Hematopoietic multipotent progenitor cell treated with erythropoietin and hydrocortisone succinate and interleukin-3 and kit ligand, for 8 days (in vitro differentiated cells): ENCODE measurements around the gene C19orf38.
"Not testable (repeated sequence)": the region's sequence is repeated elsewhere in the genome, so short reads cannot be mapped to it uniquely, and the experiment has no call there.

Experiments used
- DNase-seq: peaks from one replicate; pipeline ENCODE4 v3.0.0-alpha.2; 2015

The C19orf38 gene

DNA sequence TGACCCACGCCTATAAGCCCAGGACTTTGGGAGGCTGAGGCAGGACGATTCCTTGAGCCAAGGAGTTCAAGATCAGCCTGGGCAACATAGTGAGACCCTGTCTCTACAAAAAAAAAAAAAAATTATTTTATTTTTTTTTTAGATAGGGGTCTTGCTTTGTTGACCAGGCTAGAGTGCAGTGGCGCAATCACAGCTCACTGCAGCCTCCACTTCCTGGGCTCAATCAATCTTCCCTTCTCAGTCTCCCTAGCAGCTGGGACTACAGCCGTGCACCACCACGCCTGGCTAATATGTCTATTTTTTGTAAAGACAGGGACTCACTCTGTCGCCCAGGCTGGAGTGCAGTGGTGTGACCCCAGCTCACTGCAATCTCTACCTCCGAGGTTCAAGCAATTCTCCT lies 4.7 kb downstream of the C19orf38 start:
- DNase-seq: no peak

DNA sequence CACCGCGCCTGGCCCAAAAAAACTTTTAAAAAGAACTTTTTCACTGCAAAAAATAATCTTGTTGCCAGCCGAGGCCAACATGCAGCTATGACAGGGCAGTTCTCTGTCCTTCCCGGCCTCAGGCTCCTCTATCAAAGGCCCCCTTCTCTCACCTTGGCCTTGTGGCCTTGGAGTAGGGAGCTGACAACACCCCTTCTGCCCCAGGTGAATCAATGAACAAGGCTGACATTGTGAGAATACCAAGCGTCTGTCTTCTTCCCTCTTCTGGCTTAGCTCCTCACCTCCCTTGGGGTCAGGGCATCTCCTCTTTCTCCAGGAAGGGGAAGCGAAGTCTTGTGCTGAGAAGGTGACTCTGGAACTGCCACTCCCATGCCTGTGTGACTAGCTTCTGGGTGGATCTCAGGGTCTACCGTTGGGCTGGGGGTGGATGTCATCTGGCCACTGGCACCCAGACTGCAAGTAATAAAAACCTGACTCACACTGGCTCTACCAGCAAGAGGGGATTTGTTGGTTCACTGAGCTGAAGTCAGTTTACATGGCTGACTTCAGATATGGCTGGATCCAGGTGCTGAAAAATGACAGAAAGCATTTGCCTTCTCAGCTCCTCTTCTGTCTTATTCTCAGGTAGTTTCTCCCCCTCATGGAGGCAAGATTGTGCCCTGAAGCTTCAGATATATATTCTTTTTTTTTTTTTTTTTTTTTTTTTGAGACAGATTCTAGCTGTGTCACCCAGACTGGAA lies 6.3 kb downstream of the C19orf38 start:
- no peak for DNase-seq

DNA sequence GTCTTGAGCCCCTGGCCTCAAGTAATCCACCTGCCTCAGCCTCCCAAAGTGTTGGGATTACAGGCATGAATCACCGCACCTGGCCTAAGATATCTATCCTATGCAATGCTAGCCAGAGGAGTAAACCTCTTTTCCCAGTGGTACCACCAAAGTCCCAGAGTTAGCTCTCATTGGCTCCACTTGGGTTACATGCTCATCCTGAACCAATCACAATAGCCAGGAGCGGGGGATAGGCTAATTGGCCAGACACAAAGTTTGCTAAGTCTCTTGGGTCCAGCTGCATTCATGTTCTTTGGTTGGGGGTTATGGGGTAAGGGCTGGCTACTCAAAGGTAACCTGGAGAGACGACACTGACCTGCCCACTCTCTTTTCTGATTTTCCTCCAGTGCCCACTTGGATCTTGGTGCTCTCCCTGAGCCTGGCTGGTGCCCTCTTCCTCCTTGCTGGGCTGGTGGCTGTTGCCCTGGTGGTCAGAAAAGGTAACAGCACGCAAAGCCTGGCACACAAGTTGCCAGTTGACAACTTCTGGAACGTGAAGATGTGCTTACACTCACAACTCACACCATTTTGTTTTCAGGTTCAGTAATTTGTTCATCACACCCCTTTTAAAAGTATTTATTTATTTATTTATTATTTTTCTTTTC lies 7.8 kb downstream of the C19orf38 start:
- peak; percentile 62 for DNase-seq

DNA sequence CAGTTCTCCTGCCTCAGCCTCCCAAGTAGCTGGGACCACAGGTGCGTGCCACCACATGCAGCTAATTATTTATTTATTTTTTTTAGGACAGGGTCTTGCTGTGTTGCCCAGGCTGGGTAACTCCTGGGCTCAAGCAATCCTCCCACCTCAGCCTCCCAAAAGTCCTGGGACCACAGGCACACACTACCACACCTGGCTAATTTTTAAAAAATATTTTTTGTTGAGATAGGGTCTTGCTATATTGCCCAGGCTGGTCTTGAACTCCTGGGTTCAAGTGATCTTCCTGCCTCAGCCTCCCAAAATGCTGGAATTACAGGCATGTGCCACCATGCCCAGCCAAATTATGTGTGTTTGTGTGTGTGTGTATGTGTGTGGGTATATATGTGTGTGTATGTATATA lies 8.7 kb downstream of the C19orf38 start:
- DNase-seq: not testable (repeated sequence)

DNA sequence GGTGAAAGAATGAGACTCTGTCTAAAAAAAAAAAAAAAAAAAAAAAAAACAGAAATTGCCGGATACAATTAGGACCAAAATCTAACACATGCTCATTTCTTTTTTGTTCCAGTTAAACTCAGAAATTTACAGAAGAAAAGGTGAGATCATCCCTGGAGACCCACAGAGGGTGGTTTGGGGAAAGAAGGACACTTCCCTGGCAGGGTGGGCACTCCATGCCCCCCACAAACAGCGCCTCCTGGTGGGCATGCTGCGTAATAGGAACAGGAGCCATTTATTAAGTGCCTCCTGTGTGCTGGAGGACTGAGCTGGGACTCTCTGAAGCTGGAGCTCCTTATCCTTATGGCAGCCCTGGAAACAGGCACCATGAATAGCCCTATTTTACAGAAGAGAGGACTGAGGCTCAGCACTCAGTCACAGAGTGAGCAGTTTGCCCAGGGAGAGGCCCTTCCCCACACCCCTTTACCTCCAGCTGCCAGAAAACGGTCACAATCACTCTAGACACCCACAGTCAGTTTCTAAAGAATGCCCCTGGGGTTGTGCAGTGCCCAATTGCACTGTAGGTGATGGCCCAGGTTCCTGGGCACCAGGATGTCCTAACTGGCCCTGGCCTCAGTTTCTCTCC lies 10.1 kb downstream of the C19orf38 start:
- peak; percentile 61 for DNase-seq

DNA sequence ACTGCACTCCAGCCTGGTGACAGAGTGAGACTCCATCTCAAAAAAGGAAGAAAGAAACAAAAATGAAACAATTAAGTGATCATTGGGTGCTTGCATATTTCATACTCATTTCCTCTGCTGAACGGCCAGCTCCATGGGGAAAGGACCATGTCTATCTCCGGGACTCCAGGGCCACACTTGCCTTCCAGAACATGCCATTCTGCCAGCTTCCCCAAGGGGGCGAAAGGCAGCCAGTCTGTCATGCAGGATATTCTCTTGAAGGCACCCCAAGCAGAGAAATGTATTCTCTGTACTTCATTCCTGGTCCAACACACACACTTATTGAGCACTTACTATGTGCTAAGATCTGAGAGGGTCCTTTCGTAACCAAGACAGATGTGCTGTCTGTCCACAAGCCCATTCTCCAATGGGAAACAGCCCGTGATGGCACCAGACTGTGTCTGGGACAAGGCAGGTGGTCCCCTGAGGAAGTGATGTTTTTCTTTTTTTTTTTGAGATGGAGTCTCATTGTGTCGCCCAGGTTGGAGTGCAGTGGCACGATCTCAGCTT lies 13.0 kb downstream of the C19orf38 start:
- peak; percentile 67 for DNase-seq

DNA sequence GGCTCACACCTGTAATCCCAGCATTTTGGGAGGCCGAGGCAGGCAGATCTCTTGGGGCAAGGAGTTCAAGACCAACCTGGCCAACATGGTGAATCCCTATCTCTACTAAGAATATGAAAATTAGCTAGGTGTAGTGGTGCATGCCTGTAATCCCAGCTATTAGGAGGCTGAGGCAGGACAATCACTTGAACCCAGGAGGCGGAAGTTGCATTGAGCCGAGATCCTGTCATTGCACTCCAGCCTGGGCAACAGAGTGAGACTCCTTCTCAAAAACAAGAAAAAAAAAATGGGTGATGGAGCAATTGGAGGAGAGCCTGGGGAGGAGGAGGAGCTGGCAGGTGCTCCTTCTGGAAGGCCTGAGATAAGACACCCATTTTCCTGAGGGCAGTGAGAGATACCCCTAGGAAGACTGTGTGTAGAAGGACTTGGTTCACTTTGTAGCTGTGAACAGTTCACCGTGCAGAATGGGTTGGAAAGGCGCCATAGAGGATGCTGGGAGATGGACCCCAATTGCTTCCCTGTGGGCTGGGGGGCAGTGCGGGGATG lies 14.4 kb downstream of the C19orf38 start:
- DNase-seq: peak; percentile 51

DNA sequence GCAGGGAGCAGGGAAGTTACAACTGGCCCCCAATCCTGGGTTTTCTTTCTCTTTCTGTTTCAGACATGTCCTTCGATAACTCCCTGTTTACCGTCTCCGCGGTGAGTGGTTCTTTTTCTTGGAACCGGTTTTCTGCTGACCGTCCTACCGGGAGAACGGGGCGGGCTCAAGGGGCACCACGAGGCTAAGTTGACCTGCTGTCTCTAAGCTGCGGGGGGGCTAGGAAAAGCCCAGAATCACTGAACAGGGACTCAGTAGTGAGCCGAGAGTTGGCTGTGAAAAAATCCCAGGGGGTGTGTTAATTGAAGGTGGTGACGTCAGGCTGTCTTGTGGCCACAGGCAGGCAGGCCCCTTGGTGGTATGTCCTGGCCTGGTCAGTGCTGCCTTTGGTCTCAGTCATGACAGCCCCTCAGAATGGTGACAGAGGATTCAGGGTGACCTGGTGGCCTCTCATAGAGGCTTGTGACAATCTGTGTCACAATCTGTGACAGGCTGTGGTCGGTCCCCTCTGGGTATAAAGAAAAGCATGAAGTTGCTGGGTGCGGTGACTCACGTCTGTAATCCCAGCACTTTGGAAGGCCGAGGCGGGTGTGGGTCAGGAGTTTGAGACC lies 15.0 kb downstream of the C19orf38 start:
- no peak for DNase-seq

DNA sequence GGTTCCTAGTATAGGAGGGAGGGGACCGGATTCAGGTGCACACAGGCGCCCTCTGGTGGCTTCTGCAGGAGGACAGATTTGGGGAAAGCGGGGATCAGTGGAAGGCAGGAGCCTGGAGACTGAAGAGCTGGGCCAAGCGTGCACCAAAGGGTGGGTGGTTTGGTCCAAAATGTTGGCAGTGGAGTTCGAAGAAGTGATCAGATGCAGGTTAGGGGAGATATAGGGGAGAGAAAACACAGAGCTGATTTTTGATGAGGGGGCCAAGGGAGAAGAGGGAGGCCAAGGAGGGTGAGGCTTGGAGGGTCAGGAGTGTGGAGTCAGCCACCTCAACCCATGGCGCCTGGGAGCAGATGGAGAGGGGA lies 16.3 kb downstream of the C19orf38 start:
- DNase-seq: peak; percentile 82

DNA sequence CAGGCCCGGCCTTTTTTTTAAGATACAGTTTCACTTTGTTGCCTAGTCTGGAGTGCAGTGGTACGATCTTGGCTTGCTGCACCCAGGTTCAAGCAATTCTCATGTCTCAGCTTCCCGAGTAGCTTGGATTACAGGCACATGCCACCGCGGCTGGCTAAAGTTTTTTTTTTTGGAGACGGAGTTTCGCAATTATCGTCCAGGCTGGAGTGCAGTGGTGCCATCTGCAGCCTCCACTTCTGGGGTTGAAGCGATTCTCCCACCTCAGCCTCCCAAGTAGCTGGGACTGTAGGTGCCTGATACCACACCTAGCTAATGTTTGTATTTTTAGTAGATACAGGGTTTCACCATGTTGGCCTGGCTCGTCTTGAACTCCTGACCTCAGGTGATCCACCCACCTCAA lies 18.3 kb downstream of the C19orf38 start:
- no peak for DNase-seq

DNA sequence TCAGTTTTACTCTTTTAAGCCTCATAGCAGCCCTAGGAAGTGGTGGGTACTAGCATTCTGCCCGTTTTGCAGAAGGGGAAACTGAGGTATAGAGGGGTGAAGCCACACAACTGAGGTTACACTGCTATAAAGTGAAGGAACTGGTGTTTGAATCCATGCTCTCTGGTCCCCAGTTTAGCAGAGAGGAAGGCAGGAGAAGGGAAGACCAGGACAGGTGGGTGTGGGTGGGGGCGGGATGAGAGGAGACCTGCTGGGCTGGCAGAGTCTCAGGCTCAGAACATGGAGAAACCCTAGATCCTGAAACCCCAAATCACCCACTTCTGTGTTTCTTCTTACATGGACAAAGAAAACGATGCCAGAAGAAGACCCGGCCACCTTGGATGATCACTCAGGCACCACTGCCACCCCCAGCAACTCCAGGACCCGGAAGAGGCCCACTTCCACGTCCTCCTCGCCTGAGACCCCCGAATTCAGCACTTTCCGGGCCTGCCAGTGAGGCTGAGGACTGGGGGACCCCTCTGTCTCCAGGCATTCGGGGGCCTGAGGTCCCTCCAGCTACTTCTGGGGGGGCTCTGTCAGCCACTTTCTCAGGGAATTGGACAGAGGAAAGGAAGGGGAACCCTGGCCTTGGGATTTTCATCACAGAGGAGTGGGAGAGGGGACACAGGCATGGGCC lies 20.8 kb downstream of the C19orf38 start:
- no peak for DNase-seq

DNA sequence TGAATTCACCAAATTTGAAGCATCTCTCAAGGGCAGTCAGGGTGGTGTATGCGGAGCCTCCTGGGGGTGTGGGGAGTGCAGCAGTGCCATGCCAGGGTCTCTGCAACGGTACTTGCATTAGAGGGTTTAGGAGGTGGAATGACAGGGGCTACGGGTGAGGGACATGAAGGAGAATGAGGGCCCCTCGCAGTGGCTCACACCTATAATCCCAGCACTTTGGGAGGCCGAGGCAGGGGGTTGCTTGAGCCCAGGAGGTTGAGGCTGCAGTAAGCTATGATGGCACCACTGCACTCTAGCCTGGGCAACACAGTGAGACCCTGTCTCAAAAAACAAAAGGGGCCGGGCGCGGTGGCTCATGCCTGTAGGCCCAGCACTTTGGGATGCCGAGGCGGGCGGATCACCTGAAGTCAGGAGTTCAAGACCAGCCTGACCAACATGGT lies 21.7 kb downstream of the C19orf38 start:
- not testable (repeated sequence) for DNase-seq

DNA sequence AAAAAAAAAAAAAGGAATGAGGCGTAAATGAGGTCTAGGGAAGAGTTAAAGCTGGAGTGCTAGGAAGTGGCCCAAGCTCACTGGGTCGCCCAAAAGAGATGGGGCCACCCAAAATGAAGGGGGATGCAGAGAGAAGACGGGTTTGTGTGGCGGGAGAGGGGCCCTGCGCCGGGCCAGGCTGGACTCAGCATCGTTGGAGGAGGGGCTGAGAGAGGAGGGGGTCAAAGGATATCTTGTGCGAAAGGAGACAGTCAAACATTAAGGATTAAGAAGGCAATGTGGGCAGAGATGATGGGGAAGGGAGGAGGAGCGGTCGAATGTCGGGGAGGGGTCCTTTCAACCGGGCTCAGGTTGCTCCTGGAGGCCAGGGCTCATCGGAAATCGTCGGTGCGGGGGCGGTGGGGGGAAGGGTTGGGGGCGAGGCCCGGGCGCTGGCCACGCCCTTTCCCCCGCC lies 22.3 kb downstream of the C19orf38 start:
- DNase-seq: no peak

DNA sequence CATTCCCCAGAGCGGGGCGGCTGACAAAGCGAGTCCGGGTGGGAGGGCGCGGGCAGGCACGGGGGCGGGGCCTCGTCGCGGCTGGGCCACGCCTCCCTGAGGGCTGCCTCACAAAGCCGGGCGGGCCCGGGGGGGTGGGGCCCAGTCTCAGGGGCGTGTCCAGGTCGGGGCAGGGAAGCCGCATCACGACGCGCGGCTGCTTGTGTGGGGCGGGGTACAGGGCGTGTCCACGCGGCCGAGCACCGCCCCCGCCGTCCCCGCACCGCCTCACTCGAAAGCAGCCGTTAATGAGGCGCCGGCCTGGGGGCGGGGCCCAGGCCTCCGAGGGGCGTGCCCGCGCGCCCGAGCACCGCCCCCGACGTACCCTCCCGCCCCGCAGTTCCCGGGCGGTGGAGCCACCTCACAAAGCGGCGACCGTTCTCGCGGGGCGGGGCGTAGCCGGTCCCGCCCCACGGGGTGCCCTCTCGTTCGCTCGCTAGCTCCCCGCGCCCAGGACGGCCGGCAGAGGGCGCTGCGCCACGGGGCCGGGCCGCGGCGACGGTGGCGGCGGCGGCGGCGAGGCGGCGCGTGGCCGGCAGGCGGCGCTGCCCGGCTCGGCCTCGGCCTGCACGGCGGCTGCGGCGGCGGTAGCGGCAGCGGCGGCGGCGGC lies 22.9 kb downstream of the C19orf38 start, which contains the start of gene CARM1:
Gene CARM1 (plus strand): TSS at position 599 of the 649 bp plus-strand sequence. CDS start 150 bp downstream, outside the sequence.
- DNase-seq: peak; percentile 95

DNA sequence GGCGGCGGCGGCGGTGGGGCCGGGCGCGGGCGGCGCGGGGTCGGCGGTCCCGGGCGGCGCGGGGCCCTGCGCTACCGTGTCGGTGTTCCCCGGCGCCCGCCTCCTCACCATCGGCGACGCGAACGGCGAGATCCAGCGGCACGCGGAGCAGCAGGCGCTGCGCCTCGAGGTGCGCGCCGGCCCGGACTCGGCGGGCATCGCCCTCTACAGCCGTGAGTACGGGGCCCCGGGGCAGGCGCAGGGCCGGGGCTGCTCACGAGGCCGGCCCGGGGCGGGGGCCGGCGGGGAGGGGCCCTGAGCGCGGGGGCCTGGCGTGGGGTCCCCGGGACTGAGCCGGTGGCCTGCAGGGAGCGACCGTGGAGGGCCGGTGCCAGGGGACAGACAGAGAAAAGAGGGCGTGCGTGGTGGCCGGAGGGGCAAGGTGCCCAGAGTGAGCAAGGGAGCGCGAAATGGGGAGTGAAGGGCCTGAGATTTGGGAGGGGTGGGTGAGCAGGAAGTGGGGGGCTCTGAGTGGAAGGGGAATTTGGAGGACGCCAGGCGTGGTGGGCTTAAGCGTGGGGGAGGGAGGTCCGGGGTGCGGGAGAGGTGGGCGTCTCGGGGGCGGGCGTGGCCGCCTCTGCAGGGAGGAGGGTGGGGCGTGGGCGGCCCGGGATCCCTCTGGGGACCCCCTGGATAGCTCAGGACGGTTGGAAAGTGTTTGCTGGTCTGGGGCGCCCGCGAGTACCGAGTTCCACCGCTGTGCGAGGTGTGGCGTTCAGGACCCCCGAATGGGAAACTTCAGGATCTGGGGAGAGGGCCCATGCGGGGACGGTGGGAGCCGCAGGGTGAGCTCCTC lies 23.7 kb downstream of the C19orf38 start:
- DNase-seq: no peak

DNA sequence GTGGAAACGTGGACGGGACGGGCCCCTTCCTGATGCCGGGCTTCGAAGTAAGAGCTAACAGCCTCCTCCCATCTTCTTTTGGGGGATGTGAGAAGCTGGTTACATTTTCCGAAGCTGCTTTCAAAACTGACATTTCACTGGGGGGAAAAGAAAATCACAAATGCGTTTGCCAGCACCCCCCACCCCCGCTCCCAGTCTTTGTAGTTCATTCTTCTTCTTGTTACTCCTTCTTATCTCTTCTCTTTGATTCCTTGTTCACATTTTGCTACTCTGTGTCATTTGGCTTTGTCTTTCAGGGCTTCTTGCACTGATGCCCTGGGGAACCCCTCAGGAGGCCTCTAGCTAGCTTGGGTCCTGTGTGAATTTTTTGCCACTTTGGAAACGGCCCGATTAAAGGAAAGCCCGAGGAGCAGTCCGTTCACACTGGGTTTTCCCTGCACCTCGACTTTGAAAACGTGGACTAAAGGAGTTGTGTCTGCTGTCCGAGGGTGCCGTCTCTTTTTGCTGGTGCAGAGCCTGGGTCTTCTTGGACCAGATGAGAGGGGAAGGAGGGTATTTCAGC lies 24.4 kb downstream of the C19orf38 start:
- no peak for DNase-seq

DNA sequence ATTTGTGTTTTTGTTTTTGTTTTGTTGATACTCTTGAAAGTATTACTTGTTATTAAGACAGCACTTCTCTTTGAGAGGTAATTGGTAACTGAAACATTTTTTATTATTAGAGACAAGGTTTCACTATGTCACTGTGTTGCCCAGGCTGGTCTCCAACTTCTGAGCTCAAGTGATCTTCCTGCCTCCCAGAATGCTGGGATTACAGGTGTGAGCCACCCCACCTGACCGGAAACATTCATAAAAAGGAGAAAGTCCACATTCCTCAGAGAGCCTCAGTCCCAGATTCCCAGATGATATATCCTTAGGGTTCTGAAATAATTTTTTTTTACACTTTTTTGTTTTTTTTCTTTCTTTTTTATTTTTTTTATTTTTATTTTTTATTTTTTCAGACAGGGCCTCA lies 25.8 kb downstream of the C19orf38 start:
- no peak for DNase-seq

DNA sequence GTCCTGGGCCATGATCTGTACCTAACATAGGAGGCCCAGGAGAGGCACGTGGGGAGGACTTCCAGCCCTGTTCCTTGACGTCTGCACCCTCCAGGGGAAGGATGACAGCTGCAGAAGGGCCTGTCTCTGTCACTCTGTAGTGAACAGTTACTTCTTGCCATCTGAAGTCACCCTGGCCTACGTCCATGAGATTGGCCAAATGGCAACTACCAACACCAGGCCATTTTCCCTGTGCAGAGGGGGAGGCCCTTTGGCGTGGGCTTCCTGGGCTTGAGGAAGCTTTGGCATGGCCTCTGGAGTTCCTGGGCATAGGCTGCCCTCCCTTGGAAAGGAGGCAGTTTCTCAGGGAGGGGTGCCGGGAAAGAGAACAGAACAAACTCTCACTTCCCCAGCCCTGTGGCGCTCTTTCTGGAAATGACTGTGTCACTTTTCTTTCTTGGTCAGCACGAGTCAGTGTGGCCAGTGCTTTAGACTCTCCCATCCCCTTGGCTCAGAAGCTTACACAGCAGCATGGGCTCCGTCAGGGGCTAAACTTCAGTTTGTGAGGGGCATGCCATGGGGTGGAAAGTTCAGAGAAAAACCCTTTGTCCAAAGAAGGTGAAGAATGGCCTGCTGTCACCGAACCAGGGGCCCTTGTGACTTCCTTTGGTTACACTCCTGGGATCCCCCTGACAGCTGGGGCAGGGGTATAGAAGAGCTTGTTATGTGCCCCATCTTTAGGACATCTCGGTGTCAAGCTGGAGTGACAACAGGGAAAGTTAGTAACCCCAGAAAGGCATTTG lies 28.4 kb downstream of the C19orf38 start:
- DNase-seq: no peak

DNA sequence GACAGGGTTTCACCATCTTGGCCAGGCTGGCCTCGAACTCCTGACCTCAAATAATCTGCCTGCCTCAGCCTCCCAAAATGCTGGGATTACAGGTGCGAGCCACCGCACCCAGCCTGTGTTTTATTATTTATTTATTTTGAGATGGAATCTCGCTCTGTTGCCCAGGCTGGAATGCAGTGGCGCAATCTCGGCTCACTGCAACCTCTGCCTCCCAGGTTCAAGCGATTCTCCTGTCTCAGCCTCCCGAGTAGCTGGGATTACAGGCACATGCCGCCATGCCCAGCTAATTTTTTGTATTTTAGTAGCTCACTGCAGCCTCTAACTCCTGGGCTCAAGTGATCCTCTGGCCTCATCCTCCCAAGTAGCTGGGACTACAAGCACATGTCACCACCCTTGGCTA lies 29.4 kb downstream of the C19orf38 start:
- DNase-seq: not testable (repeated sequence)

DNA sequence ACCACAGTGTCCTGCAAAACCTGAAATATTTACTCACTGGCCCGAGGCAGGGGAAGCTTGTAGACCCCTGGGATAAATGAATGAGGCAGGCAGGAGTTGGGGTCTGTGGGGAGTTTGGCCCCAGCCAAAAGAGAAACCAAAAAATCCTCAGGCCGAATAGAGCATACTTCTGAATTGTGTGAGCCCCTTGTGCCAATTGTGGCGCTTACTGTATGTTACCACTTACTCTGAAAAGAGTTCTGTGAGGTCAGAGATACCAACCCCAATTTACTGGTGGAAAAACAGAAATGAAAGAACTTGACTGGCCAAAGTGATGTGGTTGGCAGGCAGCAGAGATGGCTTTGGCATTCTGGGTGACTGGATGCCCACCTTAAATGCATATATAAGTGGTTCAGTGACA lies 30.0 kb downstream of the C19orf38 start:
- DNase-seq: no peak
